GM23248 (cell line): ENCODE measurements around the gene CACHD1.

Source experiments
- EZH2 ChIP-seq: fragments of 200-600 bp; sonication (generic); IDR thresholded peaks from 2 replicates; pipeline ENCODE4 v1.6.1; 2018; ENCODE audit warnings: antibody characterized with exemption, mild to moderate bottlenecking; ENCODE audit not compliant: insufficient read depth, poor library complexity, severe bottlenecking
- EZH2phosphoT487 ChIP-seq: fragments of 200-600 bp; sonication (generic); IDR thresholded peaks from 2 replicates; pipeline ENCODE4 v1.6.1; 2018; ENCODE audit warnings: antibody characterized with exemption, moderate library complexity, mild to moderate bottlenecking, low read depth; ENCODE audit not compliant: insufficient read depth

- no peak for TF ChIP-seq EZH2
- TF ChIP-seq EZH2phosphoT487 = no peak
Observed at GRCh38 chr1:64564891-64565290, 95.0 kb downstream of the CACHD1 start.
